G401.6 (cell line): Measurements from ENCODE around the gene ABCC8.

Source experiments
- FAIRE-seq: peaks from 2 replicates; lab custom pipeline; 2012; peaks lifted over from hg19 to GRCh38; lab: Jason Lieb, UNC

Gene ABCC8

DNA sequence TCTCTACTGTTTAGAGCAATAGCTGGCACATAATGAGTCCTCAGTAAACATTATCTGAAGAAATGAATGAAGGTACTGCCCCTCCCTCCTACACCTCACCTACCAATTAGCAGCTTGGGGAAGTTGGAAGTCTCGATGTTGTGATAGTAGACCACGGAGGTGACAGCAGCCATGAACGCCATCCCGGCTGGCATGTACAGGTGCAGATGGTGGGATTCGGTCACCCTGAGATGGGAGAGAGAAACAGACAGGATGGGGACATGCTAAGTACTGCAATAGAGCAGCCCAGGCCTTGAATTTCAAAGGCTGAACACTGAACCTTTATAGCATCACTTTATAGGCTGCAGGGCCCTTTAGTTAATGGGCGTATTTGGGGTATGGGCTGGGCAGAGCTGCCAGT is 6.6 kb downstream of the ABCC8 start:
- FAIRE-seq: no peak

DNA sequence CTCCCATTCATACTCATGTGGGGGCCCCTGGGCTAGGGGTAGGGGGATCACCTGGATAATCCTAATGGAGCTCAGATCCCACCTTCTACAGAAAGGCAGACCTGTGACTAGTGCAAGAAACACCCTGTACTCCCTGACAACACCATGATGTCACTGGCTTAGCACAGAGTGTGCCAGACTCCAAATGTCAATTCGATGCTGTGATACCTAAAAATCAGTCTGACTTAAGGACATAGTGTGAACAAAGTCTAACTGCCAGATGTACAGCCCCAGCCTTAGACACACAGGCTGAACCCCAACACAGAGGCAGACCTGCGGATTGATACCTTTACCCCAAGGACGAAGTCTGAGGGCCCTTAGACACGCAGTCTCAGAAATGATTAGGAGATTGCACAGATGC is 8.5 kb downstream of the ABCC8 start:
- FAIRE-seq: no peak

DNA sequence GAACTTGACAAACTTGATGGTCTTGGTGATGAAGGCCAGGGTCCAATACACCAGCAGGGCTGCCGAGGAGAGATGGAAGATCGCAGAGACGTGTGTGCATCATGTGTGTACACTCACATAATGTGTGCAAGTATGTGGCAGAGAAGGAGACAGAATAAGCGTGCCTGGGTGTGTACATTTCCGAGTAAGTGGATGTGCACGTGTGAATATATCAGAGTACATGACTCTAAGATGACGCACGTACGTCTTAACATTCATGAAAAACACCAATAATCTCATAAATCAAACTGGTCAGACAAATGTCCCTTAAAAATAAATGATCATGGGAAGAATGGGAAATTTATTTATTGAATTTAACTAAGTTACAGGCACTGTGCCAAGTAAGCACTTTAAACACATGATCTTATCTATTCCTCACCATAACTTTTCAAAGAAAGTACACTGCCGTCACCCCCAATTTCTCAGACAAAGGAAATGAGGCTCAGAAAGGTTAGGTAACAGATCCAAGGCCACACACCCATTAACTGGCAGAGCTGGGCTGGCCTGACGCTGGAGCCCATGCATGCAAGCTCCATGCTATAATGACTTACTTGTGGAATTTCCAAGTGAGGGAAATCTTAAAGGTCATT is 13.0 kb downstream of the ABCC8 start:
- no peak for FAIRE-seq

DNA sequence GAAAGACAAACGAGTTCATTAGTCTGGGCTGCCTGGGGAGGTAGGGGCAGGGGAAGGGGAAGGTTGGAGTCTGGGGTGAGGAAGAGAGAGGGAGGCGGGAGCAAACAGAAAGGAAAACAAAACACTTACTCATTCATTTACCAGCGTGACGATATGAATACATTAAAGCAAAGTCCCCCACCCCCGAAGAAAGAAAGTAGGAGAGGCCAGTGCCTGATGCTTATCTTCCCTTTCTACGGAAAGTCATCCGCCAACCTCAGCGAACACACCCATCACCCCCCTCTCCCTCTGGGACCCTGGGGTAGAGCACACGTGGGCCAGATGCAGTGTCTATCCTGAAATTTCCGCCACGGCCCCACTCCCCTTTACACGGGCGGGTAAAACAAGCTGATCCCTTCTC is 13.7 kb downstream of the ABCC8 start:
- FAIRE-seq: no peak

DNA sequence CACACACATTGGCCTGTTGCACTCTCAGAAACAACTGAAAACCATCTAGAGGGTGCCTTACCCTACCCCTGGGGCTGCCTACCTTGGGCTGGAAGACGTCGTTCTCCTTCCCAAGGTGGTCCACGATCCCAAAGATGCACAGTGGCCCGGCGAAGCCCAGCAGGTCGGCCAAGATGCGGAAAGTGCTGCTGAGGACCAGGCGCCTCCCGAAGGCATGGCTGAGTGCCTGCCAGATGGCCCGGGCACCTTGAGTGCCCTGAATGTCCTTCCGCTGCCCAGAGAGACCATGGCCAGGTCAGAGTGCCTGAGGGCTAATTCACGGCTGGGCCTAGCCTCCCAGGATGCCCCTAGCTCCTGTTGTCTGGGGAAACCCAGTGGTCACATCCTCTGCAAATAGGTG is 16.2 kb downstream of the ABCC8 start:
- FAIRE-seq: no peak

DNA sequence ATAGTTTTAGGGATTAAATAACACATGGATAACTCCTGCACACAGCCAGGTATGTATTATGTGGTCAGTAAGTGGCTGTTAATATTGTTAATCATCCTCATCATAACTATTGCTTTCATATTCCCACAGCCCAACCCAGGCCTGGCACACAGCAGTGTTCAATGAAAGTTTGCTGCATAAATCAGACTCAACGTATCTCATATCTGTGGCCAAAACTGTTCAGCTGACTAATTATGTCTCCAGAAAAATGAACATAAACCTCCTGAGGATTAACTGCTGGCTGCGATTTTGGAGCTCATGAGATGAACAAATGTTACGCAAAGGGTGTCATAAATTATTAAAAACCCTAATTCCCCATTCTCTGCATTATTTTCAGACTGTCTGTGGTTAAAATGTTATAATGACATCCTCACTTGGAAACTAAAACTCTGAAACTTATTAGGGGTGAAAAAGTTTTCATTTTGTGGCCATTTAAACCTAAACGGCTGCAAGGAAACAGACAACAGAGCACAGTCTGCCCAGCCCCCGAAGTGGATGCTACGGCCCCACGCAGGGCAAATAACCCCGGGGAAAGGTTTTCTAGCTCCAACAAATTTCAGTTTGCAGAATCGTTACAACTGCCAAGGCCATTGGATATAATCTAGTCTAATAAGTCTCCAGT is 17.3 kb downstream of the ABCC8 start:
- FAIRE-seq: no peak

DNA sequence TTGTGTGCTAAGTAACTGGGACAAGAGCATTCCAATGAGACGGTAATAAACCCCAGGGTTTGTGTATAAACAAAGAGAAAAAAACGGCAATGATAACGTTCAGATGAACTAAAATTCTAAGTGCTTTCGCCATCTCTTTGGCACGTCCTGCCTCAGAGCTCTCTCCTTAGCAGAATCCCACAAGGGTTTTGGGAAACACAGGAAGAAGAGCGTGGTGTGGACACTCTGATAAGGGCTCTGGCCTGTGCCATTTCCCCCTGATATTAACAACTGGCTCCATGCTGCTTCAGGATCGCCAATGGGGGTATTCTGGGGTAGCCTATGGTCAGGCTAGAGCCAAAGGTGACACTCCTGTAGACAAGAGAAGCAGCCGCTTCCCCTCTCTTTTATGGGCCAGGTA is 18.4 kb downstream of the ABCC8 start:
- no peak for FAIRE-seq

DNA sequence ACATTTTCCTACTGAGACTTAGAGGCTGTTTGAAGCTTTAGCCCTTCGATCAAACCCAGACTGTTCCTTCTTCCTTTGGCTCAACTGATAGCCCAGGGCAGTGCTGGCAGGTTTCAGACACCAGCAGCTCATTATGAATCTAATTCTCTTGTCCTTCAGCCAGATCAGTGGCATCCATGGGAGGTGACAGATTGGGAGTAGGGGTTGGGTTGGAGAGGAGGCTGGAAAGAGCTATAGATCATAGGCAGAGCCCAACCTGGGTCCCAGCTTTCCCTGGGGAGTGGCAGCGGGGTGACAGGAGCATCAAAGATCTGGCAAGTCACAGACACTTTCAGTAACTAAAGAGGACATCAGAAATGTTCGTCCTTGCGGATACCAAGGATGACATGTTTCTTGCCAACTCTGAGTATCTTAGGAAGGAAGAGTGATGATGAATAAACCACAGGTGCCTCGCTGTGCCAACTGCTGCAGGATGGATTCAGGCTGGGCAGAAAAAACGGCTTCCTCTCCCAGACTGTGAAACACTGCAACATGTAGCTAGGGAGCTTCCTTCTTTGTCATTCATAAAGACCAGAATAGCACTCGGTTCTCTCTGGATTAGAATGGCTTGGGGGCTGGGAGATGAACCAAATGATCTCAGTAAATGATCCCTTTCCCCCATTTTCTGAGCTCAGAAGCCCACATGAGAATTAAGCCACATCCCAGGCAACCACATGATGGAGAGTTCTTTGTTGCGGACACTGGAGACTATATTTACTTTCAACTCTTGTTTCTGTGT is 19.1 kb downstream of the ABCC8 start:
- no peak for FAIRE-seq

DNA sequence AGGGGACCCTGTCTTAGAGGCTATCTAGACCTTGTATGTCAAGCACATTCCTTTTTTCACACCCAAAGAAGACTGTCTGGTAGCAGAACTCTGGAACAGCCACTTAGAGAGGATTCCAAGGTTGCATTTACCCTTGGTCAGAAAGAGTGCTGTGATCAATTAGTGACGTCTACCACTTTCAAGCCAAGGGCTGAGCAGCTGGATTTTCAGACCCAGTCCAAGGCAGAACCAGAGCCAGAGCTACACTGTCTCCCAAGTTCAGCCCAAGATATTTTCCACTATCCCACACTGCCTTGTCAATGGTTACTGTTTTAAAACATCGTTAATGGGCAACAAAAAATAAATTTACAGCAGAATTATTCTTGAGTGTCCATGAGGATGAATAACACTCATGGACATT is 24.0 kb downstream of the ABCC8 start:
- no peak for FAIRE-seq

DNA sequence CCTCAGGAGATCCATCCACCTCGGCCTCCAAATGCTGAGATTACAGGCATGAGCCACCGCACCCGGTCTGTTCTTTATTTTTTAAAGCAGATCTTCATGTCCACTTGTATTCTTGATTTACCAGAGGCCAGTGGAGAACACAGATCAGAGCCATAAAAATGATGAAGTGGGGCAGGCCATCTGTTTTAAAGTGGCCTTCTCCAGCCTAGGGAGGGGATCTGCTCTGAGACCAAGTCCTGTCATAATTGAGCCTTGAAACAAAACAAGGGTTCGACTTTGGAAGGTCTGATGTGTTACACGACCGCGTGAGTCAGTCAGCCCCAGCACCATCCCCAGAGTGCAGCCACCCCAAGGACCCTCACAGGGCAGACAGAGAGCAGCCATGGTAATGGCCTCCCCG is 27.5 kb downstream of the ABCC8 start:
- no peak for FAIRE-seq

DNA sequence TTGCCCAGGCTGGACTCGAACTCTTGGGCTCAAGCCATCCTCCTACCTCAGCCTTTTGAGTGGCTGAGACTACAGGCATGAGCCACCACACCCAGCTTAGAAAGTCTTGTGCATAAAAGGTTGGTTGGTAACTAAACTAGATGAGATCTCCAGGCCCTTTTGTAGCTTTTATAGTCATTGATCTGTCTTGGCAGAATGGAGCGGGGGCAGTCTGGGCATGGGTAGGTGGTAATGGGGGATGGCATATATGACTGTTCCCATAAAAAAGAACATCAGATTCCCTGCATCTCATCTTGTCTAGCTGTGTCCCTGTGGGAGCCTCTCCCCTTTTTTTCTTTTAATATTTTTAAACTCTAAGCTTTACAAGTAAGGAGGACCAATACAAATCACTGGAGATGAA is 30.2 kb downstream of the ABCC8 start:
- no peak for FAIRE-seq

DNA sequence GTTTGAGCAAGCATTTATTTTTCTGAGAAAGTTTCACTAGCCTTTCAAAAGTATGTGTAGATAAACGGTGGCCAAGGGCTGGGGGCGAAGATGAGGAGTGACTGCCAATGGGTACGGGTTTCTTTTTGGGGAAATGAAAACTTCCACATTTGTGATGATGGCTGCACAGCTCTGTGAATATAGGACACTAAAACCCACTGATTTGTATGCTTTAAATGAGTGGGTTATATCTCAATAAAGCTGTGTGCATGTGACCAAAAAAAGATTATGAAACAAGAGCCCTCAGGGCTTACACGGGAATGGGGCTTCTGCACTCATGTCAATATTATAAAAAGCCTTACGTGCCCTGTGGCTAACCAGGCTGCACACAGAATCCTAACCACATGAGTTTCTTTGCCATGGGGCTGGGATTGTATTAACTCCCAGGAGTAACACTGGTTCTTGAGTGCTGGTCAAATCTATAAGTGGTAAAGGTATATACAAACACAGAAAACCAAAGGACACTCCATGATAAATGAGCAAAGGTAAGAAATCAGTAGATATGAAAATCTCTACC is 31.3 kb downstream of the ABCC8 start:
- FAIRE-seq: no peak

DNA sequence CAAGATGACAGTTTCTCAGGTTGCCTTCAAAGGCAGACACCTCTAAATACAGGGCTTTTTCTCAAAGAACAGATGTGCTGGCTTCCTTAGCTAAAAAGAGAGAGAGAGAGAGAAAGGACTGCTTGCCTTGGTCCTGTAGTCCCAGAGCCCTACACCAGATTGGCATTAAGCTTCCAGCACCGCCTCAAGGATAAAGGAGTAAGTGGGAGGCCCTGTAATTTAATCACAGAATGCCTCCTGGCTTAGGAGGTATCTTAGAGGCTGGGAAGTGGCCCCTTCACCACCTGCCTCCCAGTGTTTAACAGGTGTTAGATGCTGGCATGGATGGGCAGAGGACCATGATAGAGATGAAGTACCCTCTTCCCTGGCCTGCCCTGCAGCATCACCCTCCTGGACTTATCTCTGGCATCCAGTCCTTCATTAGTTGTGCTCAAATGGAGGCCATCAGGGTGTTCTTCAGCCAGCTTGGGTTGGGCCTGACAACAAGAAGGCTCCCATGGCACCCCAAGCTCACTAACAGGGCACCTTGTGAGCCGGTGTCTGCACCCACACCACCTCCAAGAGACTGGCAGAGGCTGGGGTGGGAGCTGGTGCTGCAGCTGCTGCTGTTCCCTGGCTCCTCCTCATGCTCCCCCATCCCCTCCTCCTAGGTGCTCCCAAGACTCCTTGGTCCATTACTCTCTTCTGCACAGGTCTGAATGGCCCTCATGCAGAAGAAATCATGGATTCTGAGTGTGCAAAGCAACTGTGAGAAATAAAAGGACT is 32.5 kb downstream of the ABCC8 start:
- FAIRE-seq: no peak

DNA sequence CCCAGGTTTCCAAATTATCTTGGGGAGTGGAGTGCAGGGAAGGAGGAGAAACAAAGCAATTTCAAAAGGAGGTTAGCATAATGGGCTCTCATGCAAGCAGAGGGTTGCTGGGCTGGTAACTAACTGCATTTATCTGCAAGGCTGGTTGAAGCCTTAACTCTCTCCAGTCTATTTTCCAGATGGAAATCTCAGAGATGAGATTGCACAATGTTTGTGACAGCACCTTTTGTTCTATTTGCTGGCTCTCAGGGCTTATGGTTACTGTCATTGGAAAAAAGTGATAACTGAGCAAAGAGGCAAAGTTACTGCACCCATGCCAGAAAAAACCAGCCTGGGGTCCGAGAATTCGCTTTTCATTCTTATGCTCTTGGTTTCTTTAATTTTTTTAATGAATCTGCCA is 33.2 kb downstream of the ABCC8 start:
- no peak for FAIRE-seq

DNA sequence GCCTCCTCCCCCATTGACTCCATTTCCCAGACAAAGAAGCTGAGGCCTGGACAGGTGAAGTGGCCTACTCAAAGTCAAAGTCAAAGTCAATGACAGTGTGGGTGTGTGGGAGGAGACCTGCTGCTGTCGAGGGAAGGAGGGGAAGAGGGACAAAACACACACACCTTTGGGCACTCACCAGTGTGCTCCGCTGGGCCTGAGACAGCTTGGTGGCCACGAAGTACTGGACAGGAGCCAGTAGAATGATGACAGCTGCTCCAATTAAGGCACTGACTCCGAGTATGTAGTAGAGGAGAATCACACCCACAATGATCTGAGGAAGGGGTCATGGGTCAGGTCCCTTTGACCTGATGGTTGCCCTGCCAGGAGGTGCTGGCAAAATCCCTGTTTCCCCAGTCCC is 33.6 kb downstream of the ABCC8 start:
- FAIRE-seq: no peak

DNA sequence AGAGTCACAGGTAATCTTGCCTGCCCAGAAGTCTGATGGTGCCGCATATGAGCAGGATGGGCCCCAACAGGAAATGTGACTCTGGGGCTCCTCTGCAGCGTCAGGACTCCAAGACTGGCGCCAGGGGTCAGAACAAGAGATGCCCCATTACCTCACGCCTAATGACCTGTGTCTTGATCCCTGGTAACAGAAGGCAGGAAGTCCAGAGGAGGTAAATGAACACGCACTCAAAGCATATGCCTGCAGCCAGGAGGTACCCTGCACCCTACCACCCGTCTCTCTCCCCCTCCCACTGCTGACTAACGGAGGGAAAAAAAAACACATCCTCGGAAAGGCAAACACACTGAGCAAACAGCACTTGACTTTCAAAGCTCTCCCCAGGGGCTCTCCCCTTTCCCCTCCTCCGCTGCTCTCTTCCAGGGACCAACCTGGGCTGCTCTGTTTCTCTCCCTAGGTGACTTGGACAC is 37.3 kb downstream of the ABCC8 start:
- no peak for FAIRE-seq

DNA sequence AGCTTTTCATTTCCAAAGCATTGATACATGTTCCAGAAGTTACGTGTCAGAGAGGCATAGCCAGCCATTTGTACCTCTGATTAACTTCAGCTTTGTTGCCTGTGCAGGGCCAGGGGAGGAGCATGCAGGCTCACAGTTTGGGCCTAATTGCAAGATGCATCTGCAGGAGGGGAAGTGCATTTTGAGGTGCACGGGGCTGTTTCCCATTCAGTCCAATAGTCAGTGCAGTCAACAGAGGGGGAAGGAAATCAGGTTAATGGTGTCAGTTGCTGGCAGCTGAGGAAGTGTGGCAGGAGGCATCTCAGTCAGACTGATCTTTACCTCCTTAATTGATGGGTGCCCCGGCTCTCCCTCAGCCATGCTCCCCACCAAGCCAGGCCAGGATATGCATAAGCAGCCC is 39.3 kb downstream of the ABCC8 start:
- FAIRE-seq: no peak

DNA sequence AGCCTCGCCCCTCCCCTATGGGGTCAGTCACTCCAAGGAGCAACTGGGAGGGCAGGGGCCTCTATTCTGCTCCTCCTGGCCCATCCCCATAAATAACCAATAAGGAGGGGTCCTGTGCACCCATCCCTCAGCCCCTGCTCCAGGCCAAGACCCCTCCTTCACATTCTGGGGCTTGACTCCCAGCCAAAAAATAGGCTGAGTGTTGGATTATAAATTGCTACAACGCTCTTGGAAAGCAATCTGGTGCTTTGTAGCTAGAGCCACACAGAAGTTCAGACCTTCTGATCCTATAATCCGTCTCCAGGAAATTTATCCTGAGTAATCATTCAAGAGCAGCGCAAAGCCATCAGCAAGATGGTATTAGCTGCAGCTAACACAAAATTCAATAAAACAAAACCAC is 42.5 kb downstream of the ABCC8 start:
- no peak for FAIRE-seq

DNA sequence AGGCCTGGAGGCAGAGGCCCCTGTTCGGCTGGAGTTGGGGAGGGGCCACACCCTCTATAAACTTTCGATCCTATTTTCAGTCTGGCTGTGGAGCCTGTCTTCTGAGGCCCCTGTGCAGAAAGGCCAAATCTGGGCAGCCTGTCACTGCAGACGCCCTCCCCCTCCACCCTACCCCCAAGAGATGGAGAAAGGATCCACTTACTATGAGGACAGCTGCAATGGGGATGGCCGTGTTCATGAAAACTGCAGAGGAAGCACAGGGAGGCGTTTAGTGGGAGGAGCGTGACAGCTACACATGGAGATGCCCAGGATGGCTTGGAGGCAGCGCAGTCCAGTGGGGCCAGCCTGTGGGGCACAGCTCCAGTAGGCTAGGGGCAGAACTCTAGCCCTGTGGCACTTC is 44.6 kb downstream of the ABCC8 start:
- FAIRE-seq: no peak

DNA sequence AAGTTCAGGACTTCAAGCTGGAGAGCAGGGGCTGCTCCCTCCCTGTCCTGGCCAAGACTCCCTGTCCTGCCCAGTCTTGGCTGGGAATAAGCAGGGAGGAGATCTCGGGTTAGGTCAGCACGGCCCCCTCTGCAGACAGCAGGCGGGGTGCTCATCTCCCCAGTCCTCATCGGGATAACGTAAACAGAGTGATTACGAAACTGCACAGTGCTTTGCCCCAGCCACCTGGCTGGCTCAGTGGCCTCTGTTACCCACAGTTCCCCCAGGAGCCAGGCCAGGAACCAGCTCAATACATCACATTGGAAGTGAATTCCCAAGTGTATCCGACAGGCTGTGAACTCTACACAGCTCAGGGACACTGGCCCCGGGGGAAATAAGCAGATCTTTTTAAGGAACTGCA is 45.5 kb downstream of the ABCC8 start:
- no peak for FAIRE-seq

DNA sequence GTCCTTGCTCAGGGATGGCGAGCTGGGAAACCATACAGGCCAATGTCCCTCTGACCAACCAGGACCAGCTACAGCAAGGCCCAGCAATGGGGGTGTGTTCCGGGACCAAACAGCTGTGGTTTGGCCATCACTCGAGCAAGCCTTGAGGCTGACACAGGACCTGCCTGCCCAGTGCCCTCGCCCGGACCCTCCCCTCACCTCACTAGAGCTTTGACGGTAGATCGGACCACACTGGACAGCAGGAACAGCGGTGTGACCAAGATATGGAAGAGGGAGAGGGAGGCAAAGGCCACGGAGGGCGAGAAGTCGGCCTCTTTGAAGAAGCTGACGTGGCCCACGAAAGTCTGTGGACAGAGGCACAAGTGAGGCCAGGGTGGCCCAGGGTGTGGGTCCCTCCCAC is 46.0 kb downstream of the ABCC8 start:
- no peak for FAIRE-seq

DNA sequence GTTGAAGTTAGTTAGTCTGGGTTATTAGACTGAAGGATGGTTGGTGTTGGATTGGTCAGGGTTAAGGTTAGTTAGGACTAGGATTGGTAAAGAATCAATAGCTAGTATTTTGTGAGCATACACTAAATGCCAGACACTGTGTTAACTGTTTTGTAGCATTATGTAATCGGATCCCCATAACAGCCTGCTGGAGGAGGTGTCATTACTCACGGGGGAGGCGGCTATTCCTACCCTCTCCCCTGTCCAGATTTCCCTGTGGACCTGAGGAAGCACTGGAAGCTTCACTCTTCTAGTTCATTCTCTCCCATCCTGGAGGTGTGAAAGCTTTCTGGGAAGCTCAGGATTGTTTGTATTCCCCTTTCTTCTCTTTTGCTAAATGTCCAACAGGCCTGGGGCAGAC is 47.7 kb downstream of the ABCC8 start:
- FAIRE-seq: no peak

DNA sequence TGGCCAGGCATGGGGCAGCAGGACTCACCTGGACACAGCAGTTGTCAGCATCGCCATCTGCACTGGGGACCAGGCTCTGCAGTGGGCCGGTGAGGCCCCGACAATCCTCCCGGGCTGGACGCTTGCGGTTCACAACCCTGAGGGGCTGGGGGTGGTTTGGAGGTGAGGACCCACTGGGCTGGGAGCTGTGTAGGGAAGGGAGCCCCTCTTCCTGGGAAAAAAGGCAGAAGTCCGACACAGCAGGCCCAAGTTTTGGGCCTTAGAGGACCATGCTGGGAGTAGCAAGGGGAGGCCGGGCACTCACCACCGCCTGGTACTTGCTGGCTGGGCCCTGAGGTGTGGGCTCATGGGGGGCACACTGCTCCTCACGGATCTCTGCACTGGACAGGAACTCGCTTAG is 48.4 kb downstream of the ABCC8 start:
- no peak for FAIRE-seq
